Loucy (cell line): Measurements from ENCODE around the gene CLEC2D.

Experiments used
- CTCF ChIP-seq: fragments of 200-600 bp; sonication (generic); conservative IDR thresholded peaks from 2 replicates; pipeline ENCODE4 v1.5.1; 2014; ENCODE audit warnings: mild to moderate bottlenecking, antibody characterized with exemption, low read length
- EZH2phosphoT487 ChIP-seq: fragments of 200-600 bp; IDR thresholded peaks from 2 replicates; pipeline ENCODE4 v1.6.1; 2018; ENCODE audit warnings: antibody characterized with exemption, mild to moderate bottlenecking, moderate library complexity, borderline replicate concordance

GRCh38 chr12:9721394-9722092 lies 52.0 kb downstream of the CLEC2D start:
- no peak for TF ChIP-seq CTCF
- TF ChIP-seq EZH2phosphoT487 = no peak
